Adrenal gland (tissue), 5 donors: ENCODE measurements around the gene OAT.

ENCODE experiments used
- POLR2A ChIP-seq, 2 donors: fragments of 450-650 bp; IDR thresholded peaks; one replicate each; pipeline ENCODE4 v1.6.1; 2017; ENCODE audit warnings: antibody characterized with exemption in 2 of 2, mild to moderate bottlenecking in 2 of 2, moderate library complexity in 1 of 2
- TF ChIP-seq, protein P1 (sequence below), 6 experiments: fragments of 450-650 bp in 4 of 6; fragments of 200-600 bp in 2 of 6; sonication (generic) in 1 of 6; IDR thresholded peaks; 1 replicate in 5 of 6; 2 replicates in 1 of 6; pipeline versions ENCODE4 v1.5.1 to v1.8.0; 2016 to 2021; ENCODE audit warnings: antibody characterized with exemption in 6 of 6, mild to moderate bottlenecking in 2 of 6, moderate library complexity in 1 of 6
- donor health status: DM: no; HTN: no; CAD: no.

- no peak for TF ChIP-seq POLR2A (IDR thresholded peaks at IDR 0.05)
- TF ChIP-seq, protein P1, sequence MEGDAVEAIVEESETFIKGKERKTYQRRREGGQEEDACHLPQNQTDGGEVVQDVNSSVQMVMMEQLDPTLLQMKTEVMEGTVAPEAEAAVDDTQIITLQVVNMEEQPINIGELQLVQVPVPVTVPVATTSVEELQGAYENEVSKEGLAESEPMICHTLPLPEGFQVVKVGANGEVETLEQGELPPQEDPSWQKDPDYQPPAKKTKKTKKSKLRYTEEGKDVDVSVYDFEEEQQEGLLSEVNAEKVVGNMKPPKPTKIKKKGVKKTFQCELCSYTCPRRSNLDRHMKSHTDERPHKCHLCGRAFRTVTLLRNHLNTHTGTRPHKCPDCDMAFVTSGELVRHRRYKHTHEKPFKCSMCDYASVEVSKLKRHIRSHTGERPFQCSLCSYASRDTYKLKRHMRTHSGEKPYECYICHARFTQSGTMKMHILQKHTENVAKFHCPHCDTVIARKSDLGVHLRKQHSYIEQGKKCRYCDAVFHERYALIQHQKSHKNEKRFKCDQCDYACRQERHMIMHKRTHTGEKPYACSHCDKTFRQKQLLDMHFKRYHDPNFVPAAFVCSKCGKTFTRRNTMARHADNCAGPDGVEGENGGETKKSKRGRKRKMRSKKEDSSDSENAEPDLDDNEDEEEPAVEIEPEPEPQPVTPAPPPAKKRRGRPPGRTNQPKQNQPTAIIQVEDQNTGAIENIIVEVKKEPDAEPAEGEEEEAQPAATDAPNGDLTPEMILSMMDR (IDR thresholded peaks at IDR 0.05) = no peak
Measured at GRCh38 chr10:124386186-124387077, 32.3 kb downstream of the OAT start.
